Germinal center (tissue), 1 donor: Measurements from ENCODE around the gene NMS.
"Not testable (repeated sequence)": the region's sequence is repeated elsewhere in the genome, so short reads cannot be mapped to it uniquely, and the experiment has no call there.

Source experiments
- DNase-seq: peaks from one replicate; pipeline ENCODE4 v3.0.0; 2012; ENCODE audit warnings: mixed read lengths, low spot score

The NMS gene, protein sequence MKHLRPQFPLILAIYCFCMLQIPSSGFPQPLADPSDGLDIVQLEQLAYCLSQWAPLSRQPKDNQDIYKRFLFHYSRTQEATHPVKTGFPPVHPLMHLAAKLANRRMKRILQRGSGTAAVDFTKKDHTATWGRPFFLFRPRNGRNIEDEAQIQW

DNA sequence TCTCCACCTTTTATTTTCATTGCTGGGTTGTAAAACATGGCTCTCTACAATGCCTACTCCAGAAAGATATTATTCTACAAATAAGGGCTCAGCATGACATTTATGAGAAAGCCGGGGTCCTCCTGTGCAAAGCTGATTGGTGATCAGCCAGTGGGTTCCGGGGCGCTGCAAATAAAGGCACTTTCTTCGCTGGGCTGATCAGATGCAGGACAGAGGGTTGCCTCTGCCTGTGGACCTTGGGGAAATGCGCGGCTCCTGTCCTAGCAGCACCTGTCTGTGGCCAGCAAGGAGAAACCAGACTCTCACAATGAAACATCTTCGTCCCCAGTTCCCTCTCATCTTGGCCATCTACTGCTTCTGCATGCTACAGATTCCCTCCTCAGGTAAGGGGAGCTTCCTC, at the start of gene NMS:
NMS (plus strand) TSS at position 301 of the 400 bp plus-strand sequence; CDS start at position 308, 7 bp downstream.
- DNase-seq = no peak

DNA sequence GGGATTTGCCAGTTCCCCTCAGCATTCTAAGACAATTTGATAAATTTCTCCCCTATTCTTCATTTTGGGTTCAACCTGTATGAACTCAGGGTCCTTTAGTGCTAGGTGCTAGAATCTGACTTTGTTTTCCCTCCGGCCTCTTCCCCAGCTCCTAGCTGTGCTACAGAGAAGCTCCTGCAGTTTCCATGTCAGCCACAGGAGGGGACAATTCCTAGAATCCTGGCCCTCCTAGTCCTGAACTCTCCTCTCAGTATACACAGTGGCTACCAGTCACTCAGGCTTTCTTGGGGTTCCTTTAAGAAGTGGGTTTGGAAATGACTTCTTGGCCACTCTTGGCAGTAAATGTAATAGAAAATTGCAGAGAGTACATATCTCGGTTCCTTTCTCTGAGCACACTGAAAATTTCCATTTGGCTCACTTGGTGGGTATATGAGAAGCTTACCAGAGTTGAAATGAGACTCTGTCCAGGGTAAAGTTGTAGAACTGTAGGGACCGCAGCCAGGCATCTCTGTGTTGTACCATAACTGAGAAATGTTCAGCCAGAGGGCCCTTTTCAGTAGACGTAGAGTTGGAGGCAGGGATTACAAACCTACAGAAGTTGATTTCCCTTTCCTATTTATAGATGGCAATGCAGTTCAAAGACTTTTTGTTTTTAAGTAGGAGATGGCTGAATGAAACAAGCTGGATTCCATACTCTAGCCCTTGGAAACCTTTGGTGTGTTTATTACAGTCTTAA, 47.8 kb upstream of the NMS start:
- no peak for DNase-seq

GRCh38 chr2:100423631-100424030, 46.7 kb upstream of the NMS start:
- DNase-seq = no peak

- DNase-seq = no peak
Measured at GRCh38 chr2:100424277-100424875, 45.9 kb upstream of the NMS start.

- DNase-seq = no peak
Measured at GRCh38 chr2:100425107-100425506, 45.2 kb upstream of the NMS start.

DNA sequence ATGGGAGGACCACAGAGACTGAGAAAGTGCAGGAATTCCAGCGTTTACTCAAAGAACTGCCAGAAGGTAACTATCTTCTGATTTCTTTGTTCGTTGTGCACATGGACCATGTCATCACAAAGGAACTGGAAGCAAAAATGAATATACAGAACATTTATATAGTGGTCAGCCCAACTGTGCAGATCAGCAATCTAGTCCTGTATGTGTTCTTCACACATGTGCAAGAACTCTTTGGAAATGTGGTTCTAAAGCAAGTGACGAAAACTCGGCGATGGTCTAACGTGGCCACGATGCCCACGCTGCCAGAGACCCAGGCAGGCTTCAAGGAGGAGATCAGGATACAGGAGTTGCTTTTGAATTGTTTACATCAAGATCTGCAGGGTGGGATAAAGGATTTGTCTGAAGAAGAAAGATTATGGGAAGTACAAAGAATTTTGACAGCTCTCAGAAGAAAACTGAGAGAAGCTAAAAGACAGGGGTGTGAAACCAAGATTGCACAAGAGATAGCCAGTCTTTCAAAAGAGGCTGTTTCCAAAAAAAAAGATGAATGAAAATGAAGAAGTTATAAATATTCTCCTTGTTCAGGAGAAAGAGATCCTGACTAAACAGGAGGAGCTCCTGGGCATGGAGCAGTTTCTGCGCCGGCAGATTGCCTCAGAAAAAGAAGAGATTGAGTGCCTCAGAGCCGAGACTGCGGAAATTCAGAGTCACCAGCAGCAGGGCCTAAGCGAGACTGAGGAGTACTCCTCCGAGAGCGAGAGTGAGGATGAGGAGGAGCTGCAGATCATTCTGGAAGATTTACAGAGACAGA, 44.5 kb upstream of the NMS start:
- no peak for DNase-seq

DNA sequence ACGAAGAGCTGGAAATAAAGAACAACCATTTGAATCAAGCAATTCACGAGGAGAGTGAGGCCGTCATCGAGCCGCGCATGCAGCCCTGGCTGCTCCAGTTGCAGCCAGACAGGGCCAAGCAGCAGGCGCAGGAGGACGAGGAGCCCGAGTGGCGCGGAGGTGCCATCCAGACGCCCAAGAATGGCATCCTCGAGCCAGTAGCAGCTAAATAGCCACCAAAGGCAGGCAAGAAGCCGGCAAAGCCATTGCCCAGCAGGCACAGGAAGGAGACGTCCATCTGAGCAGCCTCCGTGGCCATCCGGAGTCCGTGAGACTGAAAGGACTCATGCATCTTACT, 43.9 kb upstream of the NMS start:
- no peak for DNase-seq

GRCh38 chr2:100427111-100427510, 43.2 kb upstream of the NMS start:
- no peak for DNase-seq

DNA sequence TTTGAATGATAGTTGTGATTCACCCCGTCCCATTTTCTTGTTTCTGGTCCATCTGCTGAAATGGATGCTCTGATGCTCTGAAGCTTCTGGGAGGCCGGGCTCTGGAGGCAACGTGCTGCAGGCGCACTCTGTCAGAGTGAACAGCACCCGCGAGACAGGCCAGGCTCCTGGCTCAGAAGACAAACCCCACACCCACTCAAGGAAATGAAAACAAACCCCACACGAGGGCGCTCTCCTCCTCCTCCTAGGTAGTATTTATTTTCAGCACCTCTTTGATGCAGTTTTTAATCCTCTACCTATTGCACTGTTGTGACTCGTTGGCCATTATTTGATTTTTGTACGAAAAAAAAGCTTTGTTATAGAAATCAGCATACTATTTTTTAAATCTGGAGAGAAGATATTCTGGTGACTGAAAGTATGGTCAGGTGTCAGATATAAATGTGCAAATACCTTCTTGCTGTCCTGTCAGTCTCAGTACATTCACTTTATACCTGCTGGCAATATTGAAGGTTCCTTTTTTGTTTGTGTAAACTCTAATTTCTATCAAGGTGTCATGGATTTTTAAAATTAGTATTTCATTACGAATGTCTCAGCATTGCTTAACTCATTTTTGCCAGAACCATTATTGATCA, 42.5 kb upstream of the NMS start:
- peak; percentile 52 for DNase-seq

DNA sequence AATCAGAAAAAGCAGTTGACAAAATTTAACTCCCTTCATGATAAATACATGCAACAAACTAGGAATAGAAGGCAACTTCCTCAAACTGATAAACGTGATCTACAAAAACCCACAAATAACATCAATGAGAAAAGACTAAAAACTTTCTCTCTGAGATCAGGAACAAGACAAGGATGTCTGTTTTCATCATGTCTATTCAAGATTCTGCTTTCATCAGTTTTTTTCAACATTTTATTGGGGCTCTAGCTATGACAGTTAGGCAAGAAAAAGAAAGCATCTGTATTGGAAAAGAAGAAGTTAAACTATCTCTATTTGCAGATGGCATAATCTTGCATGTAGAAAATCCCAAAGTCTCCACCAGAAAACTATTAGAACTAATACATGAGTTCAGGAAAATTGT, 40.6 kb upstream of the NMS start:
- no peak for DNase-seq

DNA sequence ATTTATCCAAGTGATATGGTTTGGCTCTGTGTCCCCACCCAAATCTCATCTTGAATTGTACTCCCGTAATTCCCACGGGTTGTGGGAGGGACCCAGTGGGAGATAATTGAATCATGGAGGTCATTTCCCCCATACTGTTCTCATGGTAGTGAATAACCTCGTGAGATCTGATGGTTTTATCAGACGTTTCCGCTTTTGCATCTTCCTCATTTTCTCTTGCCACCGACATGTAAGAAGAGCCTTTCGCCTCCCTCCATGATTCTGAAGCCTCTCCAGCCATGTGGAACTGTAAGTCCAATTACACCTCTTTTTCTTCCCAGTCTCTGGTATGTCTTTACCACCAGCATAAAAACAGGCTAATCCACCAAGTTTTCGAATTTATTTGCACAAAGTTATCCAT, 32.5 kb upstream of the NMS start:
- DNase-seq = no peak

GRCh38 chr2:100446696-100447095, 23.6 kb upstream of the NMS start:
- DNase-seq = no peak

GRCh38 chr2:100451092-100451491, 19.2 kb upstream of the NMS start:
- no peak for DNase-seq

- DNase-seq = no peak
Measured at GRCh38 chr2:100451734-100452133, 18.5 kb upstream of the NMS start.

- no peak for DNase-seq
Measured at GRCh38 chr2:100453853-100454252, 16.4 kb upstream of the NMS start.

DNA sequence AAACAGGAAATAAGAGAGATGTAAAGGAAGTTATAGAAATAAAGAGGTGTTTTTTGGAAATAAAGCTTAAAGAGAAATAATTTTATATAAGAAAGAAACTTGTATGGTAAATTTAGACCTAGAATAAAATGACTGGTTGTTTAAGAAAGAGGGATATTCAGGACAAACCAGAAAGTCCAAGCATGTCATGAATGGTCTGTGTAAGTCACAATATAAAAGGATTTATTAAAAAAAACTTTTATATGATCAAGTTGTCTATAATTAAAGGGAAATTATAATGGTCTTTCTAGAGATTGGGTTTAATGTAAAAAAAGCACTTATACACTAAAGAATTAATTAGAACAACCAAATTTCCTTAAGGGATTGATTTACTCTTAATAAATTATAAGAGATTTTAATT, 13.9 kb upstream of the NMS start:
- DNase-seq = not testable (repeated sequence)

DNA sequence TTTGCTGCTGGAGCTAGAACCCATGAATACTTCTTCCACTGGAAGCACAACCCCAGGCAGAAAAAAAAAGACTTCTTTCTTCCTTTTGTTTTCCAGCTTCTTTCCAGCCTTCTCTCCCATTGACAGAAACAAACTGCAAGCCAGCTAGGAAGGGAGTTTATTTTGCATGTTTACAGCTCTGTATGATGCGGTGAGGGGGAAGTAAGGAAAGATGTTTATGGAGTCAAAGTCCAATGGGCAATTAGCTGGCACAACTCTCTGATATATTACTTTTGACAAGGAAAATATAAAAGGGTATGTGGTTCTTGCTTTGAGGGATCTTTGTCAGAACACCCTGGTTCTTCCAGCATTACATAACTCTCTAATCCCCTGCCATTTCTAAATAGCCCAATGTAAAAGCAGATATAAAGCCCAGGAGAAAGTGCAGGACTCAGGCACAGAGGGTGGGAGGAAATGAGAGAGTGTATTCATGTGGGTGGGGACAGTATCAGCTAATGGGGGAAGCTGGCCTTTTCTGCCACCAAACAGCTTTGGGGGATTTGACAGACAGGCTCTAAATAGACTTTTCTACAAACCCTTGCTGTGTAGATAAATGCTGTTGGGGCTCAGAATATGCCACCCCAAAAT, 9.3 kb upstream of the NMS start:
- no peak for DNase-seq

- DNase-seq = no peak
Measured at GRCh38 chr2:100470898-100471514, 724 bp downstream of the NMS start.

DNA sequence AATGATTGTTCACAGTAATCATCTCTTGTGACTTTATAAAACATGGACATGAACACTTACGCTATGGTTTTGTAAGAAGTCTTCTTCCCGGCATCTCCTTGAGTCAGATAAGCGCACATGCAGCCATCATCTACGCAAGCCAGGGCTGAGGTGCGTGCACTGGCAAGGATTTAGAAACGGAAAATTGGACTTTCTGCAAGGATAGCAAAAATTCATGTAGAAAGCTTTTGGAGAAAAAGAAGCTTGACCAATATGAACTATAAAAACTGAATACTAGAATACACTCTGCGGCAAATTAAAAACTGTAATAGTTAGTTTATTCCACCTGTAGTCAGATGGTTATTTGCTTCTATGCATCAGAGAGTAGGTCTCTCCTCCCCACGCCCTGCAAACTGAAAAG, 6.3 kb downstream of the NMS start:
- DNase-seq = no peak

DNA sequence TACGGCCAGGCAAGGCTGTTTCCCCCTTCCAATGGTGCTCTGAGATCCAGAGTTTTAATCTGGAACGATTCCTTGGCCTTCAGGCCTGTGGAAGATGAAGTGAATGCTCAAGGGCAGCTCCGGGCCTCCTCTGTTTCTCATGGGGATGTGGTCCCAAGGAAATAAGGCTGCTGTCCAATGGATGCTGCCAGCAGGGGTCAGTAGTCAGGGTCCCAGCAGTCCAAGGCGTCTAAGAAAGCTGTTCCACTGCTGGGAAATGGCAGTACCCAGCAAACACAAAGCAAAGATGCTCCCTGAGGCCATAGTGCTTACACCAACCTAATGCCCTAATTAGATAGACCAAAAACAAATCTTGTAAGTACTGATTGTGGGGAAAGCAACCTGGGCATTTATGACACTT, 12.5 kb downstream of the NMS start:
- peak; percentile 10 for DNase-seq

DNA sequence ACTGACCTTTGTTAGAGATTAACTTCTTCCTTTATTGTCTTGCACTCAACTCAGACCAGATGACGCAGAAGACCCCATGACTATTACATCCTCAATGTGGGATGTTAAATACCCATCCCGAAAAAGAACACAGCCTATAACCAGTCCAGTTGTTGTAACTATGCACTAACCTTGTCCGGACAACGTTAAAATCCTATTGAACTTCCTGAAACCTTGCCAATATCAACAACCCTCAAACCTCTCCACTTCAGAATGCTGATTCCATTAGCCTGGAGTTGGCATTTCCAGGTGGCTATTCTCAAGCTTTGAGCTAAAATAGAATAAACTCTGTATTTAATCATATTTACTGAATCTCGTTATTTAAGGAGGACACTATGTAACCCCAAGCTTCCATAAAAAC, 13.6 kb downstream of the NMS start:
- no peak for DNase-seq

DNA sequence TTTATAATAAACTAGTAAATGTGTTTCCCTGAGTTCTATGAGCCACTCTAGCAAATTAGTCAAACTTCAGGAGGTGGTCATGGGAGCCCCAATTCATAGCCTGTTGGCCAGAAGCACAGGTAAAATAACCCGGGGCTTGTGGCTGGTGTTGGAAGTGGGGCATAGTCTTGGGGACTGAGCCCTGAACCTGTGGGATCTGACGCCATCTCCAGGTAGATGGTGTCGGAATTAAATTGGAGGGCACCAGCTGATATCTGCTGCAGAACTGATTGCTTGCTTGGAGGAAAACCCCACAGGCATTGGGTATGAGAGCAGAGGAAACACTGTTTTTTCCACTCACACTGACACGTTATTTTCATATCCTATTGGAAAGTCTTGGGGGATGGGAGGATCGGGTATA, 14.1 kb downstream of the NMS start:
- DNase-seq = no peak
